Ovary (tissue), 10 donors: ENCODE data around the gene ZNF821. TPM values are rescaled to one million over a fixed set of nuclear protein-coding genes. Genes with fewer than 3 reads are reported as not detected.

ENCODE experiments used
- DNase-seq, 5 donors: peaks; one replicate each; pipeline ENCODE4 v3.0.0-alpha.2; 2019 to 2020
- H3K27ac ChIP-seq, 2 donors: fragments of 200-600 bp; one replicate each; pipeline versions ENCODE4 v1.5.1 to v1.8.0; 2019 to 2022
- H3K27me3 ChIP-seq: fragments of 200-600 bp; one replicate; pipeline ENCODE4 v1.8.0; 2022
- H3K36me3 ChIP-seq: fragments of 200-600 bp; sonication (generic); one replicate; pipeline ENCODE4 v1.5.1; 2019
- H3K4me1 ChIP-seq: one replicate; pipeline ENCODE4 v1.8.1; 2013; ENCODE audit warnings: mild to moderate bottlenecking, moderate library complexity; ENCODE audit not compliant: insufficient read depth
- H3K4me3 ChIP-seq: fragments of 200-600 bp; sonication (generic); one replicate; pipeline ENCODE4 v1.5.1; 2017
- H3K9me3 ChIP-seq, 2 donors: fragments of 200-600 bp in 1 of 2; sonication (generic) in 1 of 2; one replicate each; pipeline versions ENCODE4 v1.5.1 to v1.8.1; 2013 to 2019; ENCODE audit warnings: mild to moderate bottlenecking in 1 of 2, moderate library complexity in 1 of 2
- CTCF ChIP-seq, 3 donors: fragments of 450-650 bp in 2 of 3; fragments of 200-600 bp in 1 of 3; IDR thresholded peaks; one replicate each; pipeline versions ENCODE4 v1.5.1 to v1.8.0; 2016 to 2022; ENCODE audit warnings: antibody characterized with exemption in 3 of 3, mild to moderate bottlenecking in 1 of 3
- EP300 ChIP-seq: sonication (generic); formaldehyde crosslinking; IDR thresholded peaks from one replicate; pipeline ENCODE4 v1.6.1; 2017; ENCODE audit warnings: antibody characterized with exemption
- POLR2A ChIP-seq: fragments of 450-650 bp; IDR thresholded peaks from one replicate; pipeline ENCODE4 v1.6.1; 2017; ENCODE audit warnings: antibody characterized with exemption, mild to moderate bottlenecking, moderate library complexity
- WGBS, 3 donors: extraction: QIAGEN DNeasy Blood & Tissue Kit in 1 of 3; methylation state at CpG; one replicate each; pipeline versions ENCODE4 v1.1.5 to v1.1.7; 2013 to 2017; 5-methylcytosine and 5-hydroxymethylcytosine counted together
- intact Hi-C, 4 donors: fragments of 100-400 bp; cut with DNase I; formaldehyde crosslinking; loops; one replicate each; pipeline versions ENCODE4 v1.11.0 to v1.15.1; 2022 to 2023
- long read RNA-seq, 3 donors: library from polyadenylated mRNA in 2 of 3; unstranded in 2 of 3; transcript quantifications; one replicate each; pipeline ENCODE4 v2.0.0 and lab custom pipeline, GENCODE V29; 2021 to 2026
- polyA plus RNA-seq, 2 donors: library from polyadenylated mRNA; stranded (reverse); fragments of 200-250 nt in 1 of 2; fragments of 350-450 nt in 1 of 2; fragmentation: Illumina TruSeq in 1 of 2; extraction: RNeasy Lipid Tissue Mini Kit (QIAGEN cat#74804) in 1 of 2; gene quantifications; one replicate each; pipeline ENCODE4 v1.2.3, GENCODE V29; 2013 to 2014
- total RNA-seq, 7 donors: library from RNA; depleted of rRNA in 2 of 7; stranded (reverse); fragments of >200 nt in 2 of 7; fragmentation: NEBNext Ultra II Directional in 3 of 7; extraction: Animal tissue kit (Norgen Biotek cat#: 25700) in 3 of 7; gene quantifications; one replicate each; pipeline versions ENCODE4 v1.1.0 to v1.2.4, GENCODE V29; 2016 to 2023
- donor health status: DM: no; HTN: no; CAD: no; lungs with moderate emphysema.
- donor health status: DM: no; HTN: no; CAD: no.
- donor health status: Bipolar disorder and iron deficiency.
- donor health status: DM: yes; HTN: yes; CAD: no.
- donor health status: DM: no; HTN: no; CAD: no.
- donor health status: DM: yes; HTN: yes; CAD: no.

The ZNF821 gene, protein sequence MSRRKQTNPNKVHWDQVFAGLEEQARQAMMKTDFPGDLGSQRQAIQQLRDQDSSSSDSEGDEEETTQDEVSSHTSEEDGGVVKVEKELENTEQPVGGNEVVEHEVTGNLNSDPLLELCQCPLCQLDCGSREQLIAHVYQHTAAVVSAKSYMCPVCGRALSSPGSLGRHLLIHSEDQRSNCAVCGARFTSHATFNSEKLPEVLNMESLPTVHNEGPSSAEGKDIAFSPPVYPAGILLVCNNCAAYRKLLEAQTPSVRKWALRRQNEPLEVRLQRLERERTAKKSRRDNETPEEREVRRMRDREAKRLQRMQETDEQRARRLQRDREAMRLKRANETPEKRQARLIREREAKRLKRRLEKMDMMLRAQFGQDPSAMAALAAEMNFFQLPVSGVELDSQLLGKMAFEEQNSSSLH
- total RNA-seq (10 to 100 TPM in 5 of 7 donors, 1 to 10 TPM in 2; 7.6 to 14.1 (median 11.7) TPM), polyA plus RNA-seq (10 to 100 TPM in 1 of 2 donors, 1 to 10 TPM in 1; 8.6 to 13.5 TPM)
- long read RNA-seq, donor 1, transcript ZNF821-221 (7 exons, 1,833 nt) = minor isoform, 8 of 67 reads
- long read RNA-seq, donor 1, transcript ZNF821-201 (7 exons, 1,874 nt) = minor isoform, 5 of 67 reads
- long read RNA-seq, donor 1, transcript ZNF821-202 (8 exons, 2,000 nt) = major isoform, 22 of 67 reads
- long read RNA-seq, donor 1, partial matches to known transcripts = 1 of 67 reads
- long read RNA-seq, donor 1, other reads (novel, unspliced or antisense) = 28 of 67 reads
- long read RNA-seq, donor 2, partial matches to known transcripts = 0 of 1 reads
- long read RNA-seq, donor 2, other reads (novel, unspliced or antisense) = 0 of 1 reads
- long read RNA-seq, donor 3, partial matches to known transcripts = 2 of 30 reads
- long read RNA-seq, donor 3, other reads (novel, unspliced or antisense) = 19 of 30 reads

DNA sequence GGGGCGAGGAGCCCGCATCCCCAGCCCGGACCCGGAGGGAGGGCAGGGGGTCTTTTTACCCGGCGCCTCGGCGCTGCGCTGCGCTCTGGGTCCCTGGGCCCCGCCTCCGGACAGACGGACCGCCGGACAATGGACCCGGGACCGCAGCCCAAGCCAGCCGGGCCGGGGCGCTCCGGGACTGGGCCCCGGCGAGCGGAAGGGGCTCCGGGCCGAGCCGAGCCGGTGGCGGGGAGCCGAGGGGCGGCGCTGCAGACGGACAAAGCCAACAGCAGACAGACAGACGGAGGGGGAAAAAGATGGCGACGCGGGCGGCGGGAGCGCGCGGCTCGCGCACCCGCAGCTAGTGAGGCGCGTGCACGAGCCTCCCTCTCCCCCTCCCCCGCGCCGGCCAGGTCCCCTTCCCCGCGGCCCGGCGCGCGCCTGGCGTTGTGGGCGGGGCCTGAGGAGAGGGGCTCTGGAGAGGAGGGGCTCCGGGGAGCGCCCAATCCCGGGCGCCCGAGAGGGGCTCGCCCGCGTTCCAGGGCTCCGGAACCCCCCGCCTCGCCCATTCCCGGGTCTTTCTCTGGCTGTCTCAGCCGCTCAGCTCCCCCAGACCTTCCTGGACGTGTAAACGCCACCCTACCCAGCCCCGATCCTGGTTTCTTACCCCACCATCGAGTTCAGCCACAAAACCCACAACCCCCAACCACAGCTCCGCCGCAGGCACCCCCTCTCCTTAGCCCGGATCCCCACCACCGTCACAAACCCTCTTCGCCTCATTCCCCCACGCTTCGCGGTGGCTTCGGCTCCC is at the start of gene ZNF821:
ZNF821 (minus strand) TSS at position 334 of the 790 bp plus-strand sequence. CDS start 4,236 bp downstream, outside the sequence.
- Histone ChIP-seq H3K4me1 (no peaks in the 10 kb centered on the region), H3K9me3 (no peaks in the 10 kb centered on the region), H3K4me3 (peak within 1 kb of the TSS; percentile 90), H3K27ac (peak within 1 kb of the TSS; percentile 97 to 100), H3K36me3 (no peaks in the 10 kb centered on the region), H3K27me3 (no peaks in the 10 kb centered on the region)
- peak; percentile 84 to 90 (median 87) for DNase-seq
- intact Hi-C loops = no loop called here
- WGBS, 3 donors = 0% methylated on average over 60 to 75 of the region's 85 CpGs
- peak; percentile 40 for TF ChIP-seq POLR2A
- no peak for TF ChIP-seq EP300
- peak in 2 of 3 donors; percentile 22 to 58 for TF ChIP-seq CTCF (IDR thresholded peaks at IDR 0.05)

- Histone ChIP-seq H3K27ac (no peak overlapping the region), H3K27me3 (no peaks in the 10 kb centered on the region), H3K9me3 (no peaks in the 10 kb centered on the region), H3K4me1 (peaks cover 2% of the 10 kb centered on the region), H3K4me3 (no peak overlapping the region), H3K36me3 (no peaks in the 10 kb centered on the region)
- intact Hi-C loops = no loop called here
- DNase-seq = no peak
- 67 to 74% (median 68%) methylated on average over 1 of the region's 1 CpG for WGBS, 3 donors
- TF ChIP-seq POLR2A (no peak), CTCF (IDR thresholded peaks at IDR 0.05) (no peak), EP300 (no peak)
Measured at GRCh38 chr16:71933017-71933416, 49.0 kb upstream of the ZNF821 start.

- DNase-seq = no peak
- H3K27ac ChIP-seq = no peak overlapping the region
- no peaks in the 10 kb centered on the region for H3K9me3 ChIP-seq
- H3K36me3 ChIP-seq = no peaks in the 10 kb centered on the region
- no peak overlapping the region for H3K4me3 ChIP-seq
- WGBS, 3 donors = 88 to 93% (median 92%) methylated on average over 6 of the region's 6 CpGs
- no peaks in the 10 kb centered on the region for H3K27me3 ChIP-seq
- no peak for TF ChIP-seq CTCF (IDR thresholded peaks at IDR 0.05)
- intact Hi-C loops = no loop called here
- peaks cover 6% of the 10 kb centered on the region for H3K4me1 ChIP-seq
Measured at GRCh38 chr16:71931599-71931998, 47.6 kb upstream of the ZNF821 start.

GRCh38 chr16:71931001-71931400 is 47.0 kb upstream of the ZNF821 start:
- no peak for DNase-seq
- Histone ChIP-seq H3K27ac (no peak overlapping the region), H3K4me3 (no peak overlapping the region), H3K9me3 (no peaks in the 10 kb centered on the region), H3K27me3 (no peaks in the 10 kb centered on the region), H3K4me1 (peaks cover 6% of the 10 kb centered on the region), H3K36me3 (no peaks in the 10 kb centered on the region)
- TF ChIP-seq EP300 = no peak
- TF ChIP-seq POLR2A = no peak
- no peak for TF ChIP-seq CTCF (IDR thresholded peaks at IDR 0.05)
- 79 to 83% (median 80%) methylated on average over 2 of the region's 2 CpGs for WGBS, 3 donors
- intact Hi-C loops = no loop called here
